PC-3 (cell line): ENCODE data around the gene KRT28.

Experiments used
- EZH2 ChIP-seq: fragments of 300-600 bp; sonication (generic); IDR thresholded peaks from one replicate; pipeline ENCODE4 v1.6.1; 2017; ENCODE audit warnings: antibody characterized with exemption, mild to moderate bottlenecking, low read length; ENCODE audit not compliant: unreplicated experiment
- TF ChIP-seq, protein P1 (sequence below): fragments of 300-600 bp; sonication (generic); conservative IDR thresholded peaks from 2 replicates; pipeline ENCODE4 v1.5.1; 2017; ENCODE audit warnings: antibody characterized with exemption, low read depth, mild to moderate bottlenecking, low read length

DNA sequence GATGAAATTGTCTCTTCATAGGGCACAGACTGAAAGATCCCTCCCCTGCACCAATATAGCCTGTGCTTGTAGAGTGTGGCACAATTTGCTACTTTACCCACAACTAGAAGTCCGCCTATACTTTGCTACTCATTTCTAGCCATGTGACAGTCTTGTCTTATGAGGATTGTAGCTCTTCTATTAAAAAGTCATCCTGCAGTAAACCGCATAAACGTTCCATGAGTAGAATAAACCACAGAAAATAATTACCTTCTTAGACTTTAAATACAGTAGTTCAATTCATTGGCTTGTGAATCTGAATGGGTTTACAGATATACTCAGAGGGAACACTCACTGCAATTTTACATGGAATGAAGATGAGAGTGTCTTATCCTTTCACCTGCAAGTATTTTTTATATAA, 21.8 kb downstream of the KRT28 start:
- TF ChIP-seq, protein P1, sequence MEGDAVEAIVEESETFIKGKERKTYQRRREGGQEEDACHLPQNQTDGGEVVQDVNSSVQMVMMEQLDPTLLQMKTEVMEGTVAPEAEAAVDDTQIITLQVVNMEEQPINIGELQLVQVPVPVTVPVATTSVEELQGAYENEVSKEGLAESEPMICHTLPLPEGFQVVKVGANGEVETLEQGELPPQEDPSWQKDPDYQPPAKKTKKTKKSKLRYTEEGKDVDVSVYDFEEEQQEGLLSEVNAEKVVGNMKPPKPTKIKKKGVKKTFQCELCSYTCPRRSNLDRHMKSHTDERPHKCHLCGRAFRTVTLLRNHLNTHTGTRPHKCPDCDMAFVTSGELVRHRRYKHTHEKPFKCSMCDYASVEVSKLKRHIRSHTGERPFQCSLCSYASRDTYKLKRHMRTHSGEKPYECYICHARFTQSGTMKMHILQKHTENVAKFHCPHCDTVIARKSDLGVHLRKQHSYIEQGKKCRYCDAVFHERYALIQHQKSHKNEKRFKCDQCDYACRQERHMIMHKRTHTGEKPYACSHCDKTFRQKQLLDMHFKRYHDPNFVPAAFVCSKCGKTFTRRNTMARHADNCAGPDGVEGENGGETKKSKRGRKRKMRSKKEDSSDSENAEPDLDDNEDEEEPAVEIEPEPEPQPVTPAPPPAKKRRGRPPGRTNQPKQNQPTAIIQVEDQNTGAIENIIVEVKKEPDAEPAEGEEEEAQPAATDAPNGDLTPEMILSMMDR: no peak
- TF ChIP-seq EZH2: no peak
